ENCODE results near the gene SSB. TPM values are rescaled to one million over a fixed set of nuclear protein-coding genes. Genes with fewer than 3 reads are reported as not detected.
"Not testable (repeated sequence)": the region's sequence is repeated elsewhere in the genome, so short reads cannot be mapped to it uniquely, and the experiment has no call there.

SSB gene
- total RNA-seq, 8 experiments from 2014 or later = 107 to 174 (median 157) TPM

GRCh38 chr2:169853041-169853668 lies 54.5 kb downstream of the SSB start:
- no peaks in the 10 kb centered on the region for H3K4me1 ChIP-seq (replicated peaks in 1 of 2)
- H3K27ac ChIP-seq = no peak overlapping the region
- H3K4me3 ChIP-seq = no peak overlapping the region
- no peak for ATAC-seq (replicated peaks in 6 of 8)
- in situ Hi-C loops (cut with MboI; ENCODE audit: low pct_unique_long_range_greater_than_20kb in 2 of 9, low sequenced_read_pairs in 9 of 9, unreplicated experiment in 9 of 9) = no loop called here
- 64 to 100% (median 92%) methylated on average over 2 to 4 of the region's 4 CpGs; no CpG with 5 or more reads in 1 of the 10 experiments for WGBS, 10 experiments

- H3K4me3 ChIP-seq; H3K4me1 ChIP-seq (replicated peaks in 1 of 2); ATAC-seq (replicated peaks in 6 of 8); in situ Hi-C loops (cut with MboI; ENCODE audit: low pct_unique_long_range_greater_than_20kb in 2 of 9, low sequenced_read_pairs in 9 of 9, unreplicated experiment in 9 of 9); H3K27ac ChIP-seq: not testable (repeated sequence)
- 39 to 100% (median 92%) methylated on average over 1 to 3 of the region's 42 CpGs; no CpG with 5 or more reads in 1 of the 10 experiments for WGBS, 10 experiments
Observed at GRCh38 chr2:169855281-169856258, 56.9 kb downstream of the SSB start.

- H3K4me3 ChIP-seq = no peak overlapping the region
- H3K27ac ChIP-seq = no peak overlapping the region
- no peaks in the 10 kb centered on the region for H3K4me1 ChIP-seq (replicated peaks in 1 of 2)
- in situ Hi-C loops (cut with MboI; ENCODE audit: low pct_unique_long_range_greater_than_20kb in 2 of 9, low sequenced_read_pairs in 9 of 9, unreplicated experiment in 9 of 9) = no loop called here
- ATAC-seq (replicated peaks in 6 of 8) = no peak
- 80 to 100% (median 100%) methylated on average over 1 to 4 of the region's 4 CpGs for WGBS, 10 experiments
Observed at GRCh38 chr2:169859423-169859822, 60.8 kb downstream of the SSB start.

GRCh38 chr2:169860149-169860548 lies 61.5 kb downstream of the SSB start:
- ATAC-seq (replicated peaks in 6 of 8) = no peak

More at GRCh38 chr2:169860149-169860548, 61.5 kb downstream of the SSB start:
- in situ Hi-C loops (cut with MboI; ENCODE audit: low pct_unique_long_range_greater_than_20kb in 2 of 9, low sequenced_read_pairs in 9 of 9, unreplicated experiment in 9 of 9) = no loop called here
- 89 to 100% (median 100%) methylated on average over 2 to 4 of the region's 4 CpGs for WGBS, 10 experiments
- Histone ChIP-seq H3K27ac (no peak overlapping the region), H3K4me3 (no peak overlapping the region), H3K4me1 (replicated peaks in 1 of 2) (no peaks in the 10 kb centered on the region)

Other genes with a start within 250 kb of the SSB start
- 10 to 100 TPM; 20.0 to 80.9 (median 26.5) TPM for gene FASTKD1, start 225.0 kb upstream of the SSB start, total RNA-seq
- gene PPIG, start 214.5 kb upstream of the SSB start, total RNA-seq = 10 to 100 TPM; 42.9 to 59.6 (median 52.2) TPM
- gene CFAP210, start 104.5 kb upstream of the SSB start, total RNA-seq = 10 to 100 TPM in 1 of 8 experiments, 1 to 10 TPM in 4, under 1 TPM in 2, not detected in 1; 0.10 to 14.7 (median 1.8) TPM
- gene PHOSPHO2, start 104.4 kb upstream of the SSB start, total RNA-seq = 1 to 10 TPM; 3.6 to 8.6 (median 4.5) TPM
- gene KLHL23, start 65.0 kb upstream of the SSB start, total RNA-seq = 10 to 100 TPM in 7 of 8 experiments, under 1 TPM in 1; 0.20 to 45.2 (median 25.2) TPM
- gene METTL5, start 26.0 kb downstream of the SSB start, total RNA-seq = 10 to 100 TPM; 41.0 to 80.8 (median 53.9) TPM
- 10 to 100 TPM; 24.7 to 61.0 (median 33.2) TPM for gene UBR3, start 28.6 kb downstream of the SSB start, total RNA-seq